OCI-M2 (cell line): ENCODE results near the gene SGMS1.

Experiments
- DNase-seq: peaks from one replicate; lab custom pipeline; 2025; ENCODE audit not compliant: unreplicated experiment; lab: John Stamatoyannopoulos, UW

The SGMS1 gene

GRCh38 chr10:50403074-50403473, 220.7 kb downstream of the SGMS1 start:
- no peak for DNase-seq

- no peak for DNase-seq
Observed at GRCh38 chr10:50402466-50402865, 221.3 kb downstream of the SGMS1 start.

- DNase-seq, result no peak
Observed at GRCh38 chr10:50400694-50401093, 223.1 kb downstream of the SGMS1 start.

GRCh38 chr10:50398823-50399222, 224.9 kb downstream of the SGMS1 start:
- no peak for DNase-seq

- no peak for DNase-seq
Observed at GRCh38 chr10:50398381-50398780, 225.4 kb downstream of the SGMS1 start.

- no peak for DNase-seq
Observed at GRCh38 chr10:50397312-50398140, 226.2 kb downstream of the SGMS1 start.

GRCh38 chr10:50396491-50397311, 227.1 kb downstream of the SGMS1 start:
- DNase-seq, result no peak

GRCh38 chr10:50395851-50396250, 227.9 kb downstream of the SGMS1 start:
- no peak for DNase-seq

- no peak for DNase-seq
Observed at GRCh38 chr10:50395271-50395670, 228.5 kb downstream of the SGMS1 start.

GRCh38 chr10:50394832-50395231, 228.9 kb downstream of the SGMS1 start:
- DNase-seq, result no peak

- no peak for DNase-seq
Observed at GRCh38 chr10:50393784-50394467, 229.8 kb downstream of the SGMS1 start.

GRCh38 chr10:50392966-50393718, 230.6 kb downstream of the SGMS1 start:
- no peak for DNase-seq

- DNase-seq, result no peak
Observed at GRCh38 chr10:50392426-50392825, 231.3 kb downstream of the SGMS1 start.

- DNase-seq, result no peak
Observed at GRCh38 chr10:50390302-50390701, 233.5 kb downstream of the SGMS1 start.

- DNase-seq, result no peak
Observed at GRCh38 chr10:50388181-50388580, 235.6 kb downstream of the SGMS1 start.

- DNase-seq, result no peak
Observed at GRCh38 chr10:50387732-50388073, 236.1 kb downstream of the SGMS1 start.

GRCh38 chr10:50387007-50387731, 236.6 kb downstream of the SGMS1 start:
- no peak for DNase-seq

- no peak for DNase-seq
Observed at GRCh38 chr10:50385624-50386023, 238.1 kb downstream of the SGMS1 start.

- DNase-seq, result no peak
Observed at GRCh38 chr10:50384898-50385297, 238.9 kb downstream of the SGMS1 start.

GRCh38 chr10:50384238-50384637, 239.5 kb downstream of the SGMS1 start:
- no peak for DNase-seq
